ENCODE measurements around the gene CDK13. TPM values are rescaled to one million over a fixed set of nuclear protein-coding genes. Genes with fewer than 3 reads are reported as not detected.
A peak's percentile ranks its signal among the peaks of the same experiment; 100 is the strongest.

Gene CDK13
- 49.4 and 49.8 TPM in 2 replicates for total RNA-seq

DNA sequence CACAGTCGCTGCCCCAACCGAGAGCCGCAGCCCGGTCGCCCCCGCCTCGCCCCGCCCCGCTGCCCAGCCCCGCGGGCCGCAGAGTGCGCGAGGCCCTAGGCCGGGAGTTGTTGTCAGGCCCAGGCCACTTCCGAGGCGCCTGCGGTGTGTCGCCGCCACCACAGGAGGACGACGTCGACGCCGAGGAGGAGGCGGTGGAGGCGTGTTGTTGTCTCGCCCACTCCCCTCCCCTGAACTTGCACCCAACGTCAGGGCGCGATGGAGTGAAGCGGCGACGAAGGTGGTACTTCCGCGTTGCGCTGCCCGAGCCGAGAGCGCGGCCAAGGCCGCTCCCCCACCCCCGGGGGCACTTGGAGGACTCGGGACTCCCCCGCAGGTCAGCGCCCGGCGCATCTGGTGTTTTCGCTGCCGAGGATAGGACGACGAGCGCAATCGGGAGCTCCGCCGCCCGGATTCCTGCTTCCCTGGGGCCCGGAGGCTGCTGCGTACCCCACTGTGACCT lies at the start of gene CDK13:
Gene CDK13, plus strand, starts transcription at position 286 of the 502 bp plus-strand sequence. CDS start 386 bp downstream, outside the sequence.
- peak; percentile 39 for DNase-seq (ENCODE audit: low read depth)
- Histone ChIP-seq H3K36me3 (ENCODE audit: control insufficient read depth, insufficient read depth, low read length) (no peaks in the 10 kb centered on the region), H3K4me3 (ENCODE audit: low read depth, low read length) (peak within 1 kb of the TSS; percentile 67), H3K27me3 (ENCODE audit: control insufficient read depth, insufficient read depth, low read length) (no peaks in the 10 kb centered on the region)
- TF ChIP-seq, protein P1, sequence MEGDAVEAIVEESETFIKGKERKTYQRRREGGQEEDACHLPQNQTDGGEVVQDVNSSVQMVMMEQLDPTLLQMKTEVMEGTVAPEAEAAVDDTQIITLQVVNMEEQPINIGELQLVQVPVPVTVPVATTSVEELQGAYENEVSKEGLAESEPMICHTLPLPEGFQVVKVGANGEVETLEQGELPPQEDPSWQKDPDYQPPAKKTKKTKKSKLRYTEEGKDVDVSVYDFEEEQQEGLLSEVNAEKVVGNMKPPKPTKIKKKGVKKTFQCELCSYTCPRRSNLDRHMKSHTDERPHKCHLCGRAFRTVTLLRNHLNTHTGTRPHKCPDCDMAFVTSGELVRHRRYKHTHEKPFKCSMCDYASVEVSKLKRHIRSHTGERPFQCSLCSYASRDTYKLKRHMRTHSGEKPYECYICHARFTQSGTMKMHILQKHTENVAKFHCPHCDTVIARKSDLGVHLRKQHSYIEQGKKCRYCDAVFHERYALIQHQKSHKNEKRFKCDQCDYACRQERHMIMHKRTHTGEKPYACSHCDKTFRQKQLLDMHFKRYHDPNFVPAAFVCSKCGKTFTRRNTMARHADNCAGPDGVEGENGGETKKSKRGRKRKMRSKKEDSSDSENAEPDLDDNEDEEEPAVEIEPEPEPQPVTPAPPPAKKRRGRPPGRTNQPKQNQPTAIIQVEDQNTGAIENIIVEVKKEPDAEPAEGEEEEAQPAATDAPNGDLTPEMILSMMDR (IDR thresholded peaks at IDR 0.05; ENCODE audit: insufficient read depth, low read length, poor library complexity, severe bottlenecking): no peak

DNA sequence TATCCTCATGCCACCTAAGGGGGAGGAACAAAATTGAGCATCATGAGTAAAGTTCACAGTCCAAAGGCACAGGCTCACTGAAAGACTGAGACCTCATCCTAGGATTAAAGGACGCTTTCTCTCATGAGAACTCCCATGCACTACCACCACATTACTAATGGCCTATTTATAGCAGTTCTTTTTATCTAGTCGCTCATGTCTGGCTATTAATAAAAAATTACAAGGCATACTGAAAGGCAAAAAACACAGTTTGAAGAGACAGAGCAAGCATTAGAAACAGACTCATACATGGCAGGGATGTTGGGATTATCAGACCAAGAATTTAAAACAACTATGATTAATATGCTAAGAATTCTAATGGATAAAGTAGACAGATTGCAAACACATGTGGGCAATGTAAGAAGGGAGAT lies 46.0 kb upstream of the CDK13 start:
- DNase-seq (ENCODE audit: low read depth): no peak
- Histone ChIP-seq H3K36me3 (ENCODE audit: control insufficient read depth, insufficient read depth, low read length) (no peaks in the 10 kb centered on the region), H3K27me3 (ENCODE audit: control insufficient read depth, insufficient read depth, low read length) (no peaks in the 10 kb centered on the region), H3K4me3 (ENCODE audit: low read depth, low read length) (no peak overlapping the region)
- TF ChIP-seq, protein P1 (IDR thresholded peaks at IDR 0.05; ENCODE audit: insufficient read depth, low read length, poor library complexity, severe bottlenecking): no peak

DNA sequence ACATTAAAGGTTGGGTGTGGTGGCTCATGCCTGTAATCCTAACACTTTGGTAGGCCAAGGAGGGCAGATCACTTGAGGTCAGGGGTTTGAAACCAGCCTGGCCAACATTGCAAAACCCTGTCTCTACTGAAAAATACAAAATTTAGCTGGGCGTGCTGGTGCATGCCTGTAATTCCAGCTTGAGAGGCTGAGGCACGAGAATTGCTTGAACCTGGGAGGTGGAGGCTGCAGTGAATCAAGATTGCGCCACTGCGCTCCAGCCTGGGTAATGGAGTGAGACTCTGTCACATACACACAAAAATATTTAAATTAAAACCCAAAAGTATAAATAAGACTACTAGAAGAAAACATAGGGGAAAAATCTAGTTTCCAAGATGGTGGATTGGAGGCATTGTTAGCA lies 41.9 kb upstream of the CDK13 start:
- TF ChIP-seq, protein P1 (IDR thresholded peaks at IDR 0.05; ENCODE audit: insufficient read depth, low read length, poor library complexity, severe bottlenecking): no peak
- Histone ChIP-seq H3K36me3 (ENCODE audit: control insufficient read depth, insufficient read depth, low read length) (no peaks in the 10 kb centered on the region), H3K4me3 (ENCODE audit: low read depth, low read length) (no peak overlapping the region), H3K27me3 (ENCODE audit: control insufficient read depth, insufficient read depth, low read length) (no peaks in the 10 kb centered on the region)
- no peak for DNase-seq (ENCODE audit: low read depth)

DNA sequence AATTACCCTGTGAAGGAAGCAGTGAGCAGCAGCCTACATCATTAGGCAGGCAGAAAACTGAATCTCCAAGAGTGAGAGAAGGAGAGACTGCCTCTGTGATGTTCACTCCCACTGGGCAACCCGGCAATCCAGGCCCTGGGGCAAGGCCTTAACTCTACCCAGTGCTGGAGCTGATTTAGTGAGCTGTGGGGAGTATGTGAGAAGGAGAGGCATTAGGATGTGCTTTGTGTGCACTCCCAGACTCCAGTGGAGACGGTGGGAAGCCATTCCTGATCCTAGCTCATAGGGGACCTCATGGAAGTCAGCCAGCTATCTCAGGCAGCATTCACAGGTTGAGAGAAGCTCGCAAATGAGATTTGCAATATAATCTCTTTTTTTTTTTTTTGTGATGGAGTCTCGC lies 41.1 kb upstream of the CDK13 start:
- Histone ChIP-seq H3K36me3 (ENCODE audit: control insufficient read depth, insufficient read depth, low read length) (no peaks in the 10 kb centered on the region), H3K4me3 (ENCODE audit: low read depth, low read length) (no peak overlapping the region), H3K27me3 (ENCODE audit: control insufficient read depth, insufficient read depth, low read length) (no peaks in the 10 kb centered on the region)
- no peak for DNase-seq (ENCODE audit: low read depth)
- TF ChIP-seq, protein P1 (IDR thresholded peaks at IDR 0.05; ENCODE audit: insufficient read depth, low read length, poor library complexity, severe bottlenecking): no peak

DNA sequence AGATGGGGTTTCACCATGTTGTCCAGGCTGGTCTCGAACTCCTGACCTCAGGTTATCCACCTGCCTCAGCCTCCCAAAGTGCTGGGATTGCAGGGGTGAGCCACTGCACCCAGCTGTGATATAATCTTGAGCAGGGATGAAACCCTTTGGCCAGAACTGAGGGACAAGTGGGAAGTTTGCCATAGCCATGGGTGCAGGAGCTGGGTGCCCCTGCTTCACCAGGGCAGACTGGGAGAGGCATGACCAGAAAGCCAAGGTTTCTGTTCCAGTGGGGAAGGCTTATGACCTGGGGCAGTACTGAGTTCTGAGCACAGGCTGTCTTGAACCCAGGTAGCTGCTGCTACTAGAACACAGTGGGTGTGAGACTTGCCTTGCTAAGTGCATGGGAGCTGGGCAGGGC lies 40.5 kb upstream of the CDK13 start:
- no peaks in the 10 kb centered on the region for H3K27me3 ChIP-seq (ENCODE audit: control insufficient read depth, insufficient read depth, low read length)
- no peak for DNase-seq (ENCODE audit: low read depth)
- H3K4me3 ChIP-seq (ENCODE audit: low read depth, low read length): no peak overlapping the region
- TF ChIP-seq, protein P1 (IDR thresholded peaks at IDR 0.05; ENCODE audit: insufficient read depth, low read length, poor library complexity, severe bottlenecking): no peak
- no peaks in the 10 kb centered on the region for H3K36me3 ChIP-seq (ENCODE audit: control insufficient read depth, insufficient read depth, low read length)
